Body of pancreas (tissue), 4 donors: ENCODE data around the gene ATRNL1.

Experiments
- POLR2A ChIP-seq, 3 donors: fragments of 450-650 bp; IDR thresholded peaks; one replicate each; pipeline ENCODE4 v1.6.1; 2016; ENCODE audit warnings: antibody characterized with exemption in 3 of 3, mild to moderate bottlenecking in 2 of 3
- TF ChIP-seq, protein P1 (sequence below), 7 experiments: fragments of 450-650 bp in 4 of 7; fragments of 200-600 bp in 3 of 7; sonication (generic) in 3 of 7; IDR thresholded peaks; one replicate each; pipeline ENCODE4 v1.5.1; 2016 to 2019; ENCODE audit warnings: antibody characterized with exemption in 7 of 7

- TF ChIP-seq, protein P1, sequence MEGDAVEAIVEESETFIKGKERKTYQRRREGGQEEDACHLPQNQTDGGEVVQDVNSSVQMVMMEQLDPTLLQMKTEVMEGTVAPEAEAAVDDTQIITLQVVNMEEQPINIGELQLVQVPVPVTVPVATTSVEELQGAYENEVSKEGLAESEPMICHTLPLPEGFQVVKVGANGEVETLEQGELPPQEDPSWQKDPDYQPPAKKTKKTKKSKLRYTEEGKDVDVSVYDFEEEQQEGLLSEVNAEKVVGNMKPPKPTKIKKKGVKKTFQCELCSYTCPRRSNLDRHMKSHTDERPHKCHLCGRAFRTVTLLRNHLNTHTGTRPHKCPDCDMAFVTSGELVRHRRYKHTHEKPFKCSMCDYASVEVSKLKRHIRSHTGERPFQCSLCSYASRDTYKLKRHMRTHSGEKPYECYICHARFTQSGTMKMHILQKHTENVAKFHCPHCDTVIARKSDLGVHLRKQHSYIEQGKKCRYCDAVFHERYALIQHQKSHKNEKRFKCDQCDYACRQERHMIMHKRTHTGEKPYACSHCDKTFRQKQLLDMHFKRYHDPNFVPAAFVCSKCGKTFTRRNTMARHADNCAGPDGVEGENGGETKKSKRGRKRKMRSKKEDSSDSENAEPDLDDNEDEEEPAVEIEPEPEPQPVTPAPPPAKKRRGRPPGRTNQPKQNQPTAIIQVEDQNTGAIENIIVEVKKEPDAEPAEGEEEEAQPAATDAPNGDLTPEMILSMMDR (IDR thresholded peaks at IDR 0.05) = no peak
- TF ChIP-seq POLR2A (IDR thresholded peaks at IDR 0.05) = no peak
Measured at GRCh38 chr10:115398026-115398425, 304.9 kb downstream of the ATRNL1 start.
